ENCODE results near the gene BCL2L15.

GRCh38 chr1:113895098-113895497 lies 7.7 kb upstream of the BCL2L15 start:
- TF ChIP-seq CTCF (IDR thresholded peaks at IDR 0.05) (no peak), POLR2A (IDR thresholded peaks at IDR 0.05) (no peak), POLR2AphosphoS5 (IDR thresholded peaks at IDR 0.05; ENCODE audit: insufficient read depth in 1 of 2, low read depth in 1 of 2) (no peak)
